Left kidney (tissue), 2 donors: ENCODE results near the gene ARHGDIA. TPM values are rescaled to one million over a fixed set of nuclear protein-coding genes. Genes with fewer than 3 reads are reported as not detected.
A peak's percentile ranks its signal among the peaks of the same experiment; 100 is the strongest.
"Not testable (repeated sequence)": the region's sequence is repeated elsewhere in the genome, so short reads cannot be mapped to it uniquely, and the experiment has no call there.

Experiments
- DNase-seq: peaks from one replicate; pipeline ENCODE4 v3.0.0-alpha.2; 2013
- polyA plus RNA-seq: library from polyadenylated mRNA; unstranded; fragments of 120-200 nt; gene quantifications from one replicate; pipeline ENCODE4 v1.2.1, GENCODE V29; 2013; ENCODE audit not compliant: insufficient read length

The ARHGDIA gene
- polyA plus RNA-seq, 1 donor, result 149 TPM

- no peak for DNase-seq
Measured at GRCh38 chr17:81845361-81845760, 25.8 kb downstream of the ARHGDIA start.

GRCh38 chr17:81844887-81845286 lies 26.2 kb downstream of the ARHGDIA start:
- DNase-seq, result no peak

- DNase-seq, result no peak
Measured at GRCh38 chr17:81844327-81844851, 26.7 kb downstream of the ARHGDIA start.

GRCh38 chr17:81843713-81844326 lies 27.3 kb downstream of the ARHGDIA start:
- no peak for DNase-seq

GRCh38 chr17:81842725-81843504 lies 28.2 kb downstream of the ARHGDIA start:
- no peak for DNase-seq

GRCh38 chr17:81842378-81842724 lies 28.8 kb downstream of the ARHGDIA start:
- DNase-seq, result no peak

GRCh38 chr17:81841866-81842265 lies 29.3 kb downstream of the ARHGDIA start:
- DNase-seq, result no peak

- DNase-seq, result no peak
Measured at GRCh38 chr17:81840826-81841778, 30.0 kb downstream of the ARHGDIA start.

- DNase-seq, result not testable (repeated sequence)
Measured at GRCh38 chr17:81840059-81840458, 31.1 kb downstream of the ARHGDIA start.

- DNase-seq, result no peak
Measured at GRCh38 chr17:81839301-81839700, 31.8 kb downstream of the ARHGDIA start.

- no peak for DNase-seq
Measured at GRCh38 chr17:81838753-81839255, 32.3 kb downstream of the ARHGDIA start.

- no peak for DNase-seq
Measured at GRCh38 chr17:81837641-81838040, 33.5 kb downstream of the ARHGDIA start.

- no peak for DNase-seq
Measured at GRCh38 chr17:81834831-81835267, 36.3 kb downstream of the ARHGDIA start, which contains the start of gene PPP1R27. Gene PPP1R27, minus strand, starts transcription at chr17:81835050. Its CDS starts 97 bp downstream, at chr17:81834953.

- DNase-seq, result no peak
Measured at GRCh38 chr17:81833921-81834830, 37.0 kb downstream of the ARHGDIA start.

- peak; percentile 92 for DNase-seq
Measured at GRCh38 chr17:81833160-81833920, 37.8 kb downstream of the ARHGDIA start, which contains the start of gene MCRIP1. Gene MCRIP1, minus strand, starts transcription at chr17:81833291. Its CDS starts 8,785 bp downstream, at chr17:81824506.

- no peak for DNase-seq
Measured at GRCh38 chr17:81832608-81833159, 38.5 kb downstream of the ARHGDIA start.

- no peak for DNase-seq
Measured at GRCh38 chr17:81831957-81832607, 39.1 kb downstream of the ARHGDIA start.

GRCh38 chr17:81831563-81831956 lies 39.6 kb downstream of the ARHGDIA start:
- DNase-seq, result no peak

- DNase-seq, result no peak
Measured at GRCh38 chr17:81829858-81830257, 41.3 kb downstream of the ARHGDIA start.
